Kidney (tissue), 14 donors: ENCODE measurements around the gene TCAIM. TPM values are rescaled to one million over a fixed set of nuclear protein-coding genes. Genes with fewer than 3 reads are reported as not detected.

ENCODE experiments used
- DNase-seq, 5 donors: peaks; one replicate each; pipeline ENCODE4 v3.0.0-alpha.2; 2013 to 2020
- FAIRE-seq: peaks from 2 replicates; lab custom pipeline; 2012; peaks lifted over from hg19 to GRCh38; lab: Jason Lieb, UNC
- H3K27ac ChIP-seq, 2 donors: one replicate each; pipeline ENCODE4 v1.7.0; 2013; ENCODE audit warnings: low read depth in 2 of 2, low read length in 2 of 2, inconsistent platforms in 1 of 2
- H3K27me3 ChIP-seq: one replicate; pipeline ENCODE4 v1.7.1; 2013; ENCODE audit warnings: low read length, inconsistent platforms; ENCODE audit not compliant: control insufficient read depth, insufficient read depth
- H3K36me3 ChIP-seq, 3 donors: one replicate each; pipeline versions ENCODE4 v1.7.0 to v1.7.1; 2013; ENCODE audit warnings: low read length in 3 of 3, control low read depth in 1 of 3, inconsistent platforms in 1 of 3; ENCODE audit not compliant: insufficient read depth in 3 of 3, control insufficient read depth in 2 of 3
- H3K4me1 ChIP-seq, 3 donors: one replicate each; pipeline versions ENCODE4 v1.7.0 to v1.7.1; 2013; ENCODE audit warnings: low read length in 3 of 3, inconsistent platforms in 1 of 3, low read depth in 1 of 3; ENCODE audit not compliant: control insufficient read depth in 2 of 3, insufficient read depth in 2 of 3
- H3K4me3 ChIP-seq, 3 donors: one replicate each; pipeline versions ENCODE4 v1.7.0 to v1.8.1; 2013; ENCODE audit warnings: low read length in 3 of 3, control low read depth in 1 of 3, inconsistent platforms in 1 of 3
- H3K9ac ChIP-seq, 3 donors: one replicate each; pipeline versions ENCODE4 v1.7.0 to v1.7.1; 2013; ENCODE audit warnings: low read length in 3 of 3, control low read depth in 1 of 3, inconsistent platforms in 1 of 3
- H3K9me3 ChIP-seq, 3 donors: one replicate each; pipeline versions ENCODE4 v1.7.0 to v1.7.1; 2013; ENCODE audit warnings: low read length in 3 of 3, control low read depth in 1 of 3, inconsistent platforms in 1 of 3; ENCODE audit not compliant: control insufficient read depth in 2 of 3, insufficient read depth in 1 of 3
- intact Hi-C: fragments of 100-400 bp; cut with DNase I; formaldehyde crosslinking; loops from one replicate; pipeline ENCODE4 v1.11.1; 2022
- polyA plus RNA-seq: library from polyadenylated mRNA; stranded (reverse); fragments of 350-450 nt; fragmentation: Illumina TruSeq; extraction: RNeasy Lipid Tissue Mini Kit (QIAGEN cat#74804); gene quantifications from one replicate; pipeline ENCODE4 v1.2.3, GENCODE V29; 2014; ENCODE audit warnings: low read depth, low replicate concordance; ENCODE audit not compliant: insufficient read depth
- total RNA-seq: library from RNA; stranded (reverse); fragmentation: NEBNext Ultra II Directional; extraction: Animal tissue kit (Norgen Biotek cat#: 25700); gene quantifications from one replicate; pipeline ENCODE4 v1.2.1, GENCODE V29; 2021
- TF ChIP-seq, protein P1 (sequence below): IDR thresholded peaks from 3 replicates; pipeline ENCODE4 v1.5.1; 2012; ENCODE audit warnings: mild to moderate bottlenecking, moderate library complexity, borderline replicate concordance; ENCODE audit not compliant: insufficient read depth; ENCODE audit errors: extremely low read depth
- donor health status: control.
- donor health status: control.
- donor health status: control.
- donor health status: control.
- donor health status: control.
- donor health status: DM: yes; HTN: yes; CAD: no.
- donor health status: Normal renal cell carcinoma (clear cell type).

TCAIM gene
- total and polyA plus RNA-seq, 2 donors from 2014 or later = 26.5 to 30.4 TPM

GRCh38 chr3:44363591-44363990 is 25.0 kb downstream of the TCAIM start:
- intact Hi-C loops = no loop called here
- no peak overlapping the region for H3K9ac ChIP-seq
- FAIRE-seq (peak; percentile 94), DNase-seq (peak in 3 of 5 donors; percentile 27 to 62 (median 60))
- peaks cover 7 to 10% (median 8%) of the 10 kb centered on the region in 3 donors for H3K4me1 ChIP-seq
- peak overlapping the region in 1 of 2 donors; percentile 54 for H3K27ac ChIP-seq
- no peaks in the 10 kb centered on the region for H3K9me3 ChIP-seq
- TF ChIP-seq, protein P1, sequence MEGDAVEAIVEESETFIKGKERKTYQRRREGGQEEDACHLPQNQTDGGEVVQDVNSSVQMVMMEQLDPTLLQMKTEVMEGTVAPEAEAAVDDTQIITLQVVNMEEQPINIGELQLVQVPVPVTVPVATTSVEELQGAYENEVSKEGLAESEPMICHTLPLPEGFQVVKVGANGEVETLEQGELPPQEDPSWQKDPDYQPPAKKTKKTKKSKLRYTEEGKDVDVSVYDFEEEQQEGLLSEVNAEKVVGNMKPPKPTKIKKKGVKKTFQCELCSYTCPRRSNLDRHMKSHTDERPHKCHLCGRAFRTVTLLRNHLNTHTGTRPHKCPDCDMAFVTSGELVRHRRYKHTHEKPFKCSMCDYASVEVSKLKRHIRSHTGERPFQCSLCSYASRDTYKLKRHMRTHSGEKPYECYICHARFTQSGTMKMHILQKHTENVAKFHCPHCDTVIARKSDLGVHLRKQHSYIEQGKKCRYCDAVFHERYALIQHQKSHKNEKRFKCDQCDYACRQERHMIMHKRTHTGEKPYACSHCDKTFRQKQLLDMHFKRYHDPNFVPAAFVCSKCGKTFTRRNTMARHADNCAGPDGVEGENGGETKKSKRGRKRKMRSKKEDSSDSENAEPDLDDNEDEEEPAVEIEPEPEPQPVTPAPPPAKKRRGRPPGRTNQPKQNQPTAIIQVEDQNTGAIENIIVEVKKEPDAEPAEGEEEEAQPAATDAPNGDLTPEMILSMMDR = no peak
- H3K36me3 ChIP-seq = peaks cover 0 to 4% (median 0%) of the 10 kb centered on the region in 3 donors
- no peaks in the 10 kb centered on the region for H3K27me3 ChIP-seq
- no peak overlapping the region for H3K4me3 ChIP-seq

DNA sequence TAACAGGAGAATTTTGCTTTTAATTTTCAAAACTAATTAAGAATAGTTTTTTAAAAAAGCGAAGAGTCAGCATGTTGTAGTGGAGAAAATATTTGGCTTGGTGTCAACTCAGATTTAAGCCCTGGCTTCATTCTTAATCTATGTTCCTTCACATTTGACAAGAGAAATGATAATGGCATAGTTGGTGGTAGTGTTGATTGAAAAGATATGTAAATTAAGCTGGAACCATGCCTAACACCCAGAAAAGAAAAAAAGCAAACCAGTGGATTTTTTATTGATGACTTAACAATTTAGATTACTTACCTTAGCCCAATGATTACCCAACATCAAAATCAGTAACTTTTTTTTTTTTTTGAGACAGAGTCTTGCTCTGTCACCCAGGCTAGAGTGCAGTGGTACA is 27.4 kb downstream of the TCAIM start:
- Histone ChIP-seq H3K9me3 (no peaks in the 10 kb centered on the region), H3K27me3 (no peaks in the 10 kb centered on the region), H3K9ac (no peak overlapping the region), H3K36me3 (peaks cover 0 to 4% (median 0%) of the 10 kb centered on the region in 3 donors), H3K27ac (no peak overlapping the region), H3K4me3 (no peak overlapping the region), H3K4me1 (peaks cover 0 to 3% (median 0%) of the 10 kb centered on the region in 3 donors)
- DNase-seq (no peak), FAIRE-seq (no peak)
- TF ChIP-seq, protein P1 = no peak
- intact Hi-C loops = no loop called here

DNA sequence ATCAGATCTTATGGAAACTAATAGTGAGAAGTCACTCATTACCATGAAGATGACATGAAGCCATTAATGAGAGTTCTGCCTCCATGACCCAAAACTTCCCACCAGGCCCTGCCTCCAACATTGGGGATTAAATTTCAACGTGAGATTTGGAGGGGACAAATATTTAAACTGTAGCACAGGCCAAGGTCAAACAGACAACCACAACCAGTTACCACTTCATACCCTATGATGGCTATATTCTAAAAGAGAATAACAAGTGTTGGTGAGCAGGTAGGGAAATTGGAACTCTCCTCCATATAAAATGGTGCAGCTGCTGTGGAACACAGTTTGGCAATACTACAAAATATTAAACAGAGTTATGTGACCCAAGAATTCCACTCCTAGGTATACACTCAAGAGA is 36.9 kb downstream of the TCAIM start:
- Histone ChIP-seq H3K4me3 (no peak overlapping the region), H3K27ac (no peak overlapping the region), H3K9ac (no peak overlapping the region), H3K36me3 (peaks cover 0 to 3% (median 2%) of the 10 kb centered on the region in 3 donors), H3K9me3 (no peaks in the 10 kb centered on the region), H3K27me3 (no peaks in the 10 kb centered on the region), H3K4me1 (no peaks in the 10 kb centered on the region)
- FAIRE-seq (no peak), DNase-seq (no peak)
- intact Hi-C loops = no loop called here
- TF ChIP-seq, protein P1 = no peak

DNA sequence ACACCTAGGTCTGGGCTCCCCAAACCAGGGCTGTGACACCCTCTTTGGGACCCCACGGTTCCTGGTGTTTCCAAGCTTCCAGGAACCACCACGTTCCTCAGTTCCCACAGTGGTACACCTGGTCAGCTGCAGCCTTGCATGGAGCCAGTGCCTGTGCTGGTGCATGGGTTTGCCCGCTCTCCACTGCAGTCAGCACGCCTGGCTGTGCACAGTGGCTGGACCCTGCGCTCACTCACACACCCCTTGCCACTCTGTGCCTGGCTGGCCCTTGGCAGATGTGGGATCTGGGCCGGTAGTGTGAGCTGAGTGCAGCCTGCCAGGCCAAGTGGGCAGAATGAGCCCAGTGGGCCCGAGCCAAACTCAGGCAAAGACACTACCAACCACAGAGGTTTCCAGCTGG is 48.8 kb downstream of the TCAIM start:
- no peaks in the 10 kb centered on the region for H3K4me1 ChIP-seq
- TF ChIP-seq, protein P1 = no peak
- peaks cover 0 to 4% (median 3%) of the 10 kb centered on the region in 3 donors for H3K36me3 ChIP-seq
- DNase-seq (no peak), FAIRE-seq (no peak)
- H3K9me3 ChIP-seq = peaks cover 0 to 13% (median 7%) of the 10 kb centered on the region in 3 donors
- H3K27ac ChIP-seq = no peak overlapping the region
- intact Hi-C loops = no loop called here
- no peaks in the 10 kb centered on the region for H3K27me3 ChIP-seq
- H3K4me3 ChIP-seq = no peak overlapping the region
- no peak overlapping the region for H3K9ac ChIP-seq
